Esophagus squamous epithelium (tissue), 4 donors: ENCODE measurements around the gene SH3PXD2A.

Experiments
- POLR2A ChIP-seq, 4 donors: fragments of 450-650 bp; IDR thresholded peaks; one replicate each; pipeline ENCODE4 v1.6.1; 2017; ENCODE audit warnings: antibody characterized with exemption in 4 of 4, mild to moderate bottlenecking in 4 of 4, moderate library complexity in 3 of 4
- TF ChIP-seq, protein P1 (sequence below), 6 experiments: fragments of 450-650 bp in 4 of 6; fragments of 200-600 bp in 2 of 6; sonication (generic) in 2 of 6; IDR thresholded peaks; one replicate each; pipeline ENCODE4 v1.5.1; 2016 to 2019; ENCODE audit warnings: antibody characterized with exemption in 6 of 6, mild to moderate bottlenecking in 4 of 6, moderate library complexity in 4 of 6

- TF ChIP-seq, protein P1, sequence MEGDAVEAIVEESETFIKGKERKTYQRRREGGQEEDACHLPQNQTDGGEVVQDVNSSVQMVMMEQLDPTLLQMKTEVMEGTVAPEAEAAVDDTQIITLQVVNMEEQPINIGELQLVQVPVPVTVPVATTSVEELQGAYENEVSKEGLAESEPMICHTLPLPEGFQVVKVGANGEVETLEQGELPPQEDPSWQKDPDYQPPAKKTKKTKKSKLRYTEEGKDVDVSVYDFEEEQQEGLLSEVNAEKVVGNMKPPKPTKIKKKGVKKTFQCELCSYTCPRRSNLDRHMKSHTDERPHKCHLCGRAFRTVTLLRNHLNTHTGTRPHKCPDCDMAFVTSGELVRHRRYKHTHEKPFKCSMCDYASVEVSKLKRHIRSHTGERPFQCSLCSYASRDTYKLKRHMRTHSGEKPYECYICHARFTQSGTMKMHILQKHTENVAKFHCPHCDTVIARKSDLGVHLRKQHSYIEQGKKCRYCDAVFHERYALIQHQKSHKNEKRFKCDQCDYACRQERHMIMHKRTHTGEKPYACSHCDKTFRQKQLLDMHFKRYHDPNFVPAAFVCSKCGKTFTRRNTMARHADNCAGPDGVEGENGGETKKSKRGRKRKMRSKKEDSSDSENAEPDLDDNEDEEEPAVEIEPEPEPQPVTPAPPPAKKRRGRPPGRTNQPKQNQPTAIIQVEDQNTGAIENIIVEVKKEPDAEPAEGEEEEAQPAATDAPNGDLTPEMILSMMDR (IDR thresholded peaks at IDR 0.05), result no peak
- no peak for TF ChIP-seq POLR2A (IDR thresholded peaks at IDR 0.05)
Measured at GRCh38 chr10:103843854-103844570, 11.4 kb downstream of the SH3PXD2A start.
